GM21515 (cell line): Measurements from ENCODE around the gene MGAT4C.
"Not testable (repeated sequence)": the region's sequence is repeated elsewhere in the genome, so short reads cannot be mapped to it uniquely, and the experiment has no call there.

Experiments used
- ATAC-seq: cut with Tn5 transposase; IDR thresholded peaks from one replicate; pipeline ENCODE4 v1.9.1; 2021; ENCODE audit not compliant: unreplicated experiment

MGAT4C gene

DNA sequence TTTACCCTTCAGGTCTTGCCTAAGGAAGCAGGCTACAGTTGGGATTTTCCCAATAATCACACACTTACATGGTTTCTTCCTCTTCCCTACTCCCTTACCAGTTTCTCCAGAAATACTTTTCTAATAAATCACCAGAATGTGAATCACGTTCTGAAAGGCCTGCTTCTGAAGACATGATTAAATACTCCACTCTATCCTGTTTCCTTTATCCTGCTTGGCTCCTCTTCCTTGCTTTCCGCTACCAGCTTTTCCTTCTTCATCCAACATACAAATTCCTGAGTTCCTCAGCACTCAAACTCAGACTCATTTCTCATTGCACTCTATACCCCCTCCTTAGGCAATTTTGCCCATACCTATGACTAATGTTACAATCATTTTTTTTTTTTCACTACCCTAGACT, 118.3 kb downstream of the MGAT4C start:
- ATAC-seq, result no peak

DNA sequence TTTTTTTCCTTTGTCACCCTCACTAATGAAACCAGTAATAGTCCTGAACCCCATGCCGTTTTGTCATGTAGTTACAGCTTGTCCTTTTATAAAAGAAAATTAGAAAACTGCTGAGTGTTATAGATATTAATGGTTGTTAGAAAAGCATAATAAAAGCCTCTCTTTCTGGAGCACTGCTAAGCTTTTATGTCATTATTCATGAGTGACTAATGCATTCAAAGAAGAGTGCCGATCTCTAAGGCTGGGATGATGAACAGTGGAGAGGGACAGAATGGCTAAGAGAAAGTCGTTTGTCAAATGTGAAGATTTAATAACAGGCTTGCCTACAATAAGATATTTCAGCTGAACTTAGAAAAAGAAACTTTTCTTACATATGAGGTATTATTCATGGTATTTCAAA, 121.6 kb downstream of the MGAT4C start:
- no peak for ATAC-seq

DNA sequence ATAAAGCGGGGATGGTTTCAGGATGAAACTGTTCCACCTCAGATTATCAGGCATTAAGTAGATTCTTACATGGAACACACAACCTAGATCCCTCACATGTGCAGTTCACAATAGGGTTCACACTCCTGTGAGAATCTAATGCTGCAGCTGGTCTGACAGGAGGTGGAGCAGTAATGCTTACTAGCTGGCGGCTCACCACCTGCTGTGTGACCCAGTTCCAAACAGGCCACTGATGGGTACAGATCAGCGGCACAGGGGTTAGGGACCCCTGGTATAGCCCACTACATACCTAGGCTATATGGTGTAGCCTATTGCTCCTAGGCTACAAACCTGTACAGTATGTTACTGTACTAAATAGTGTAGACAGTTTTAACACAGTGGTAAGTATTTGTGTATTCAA, 129.3 kb downstream of the MGAT4C start:
- ATAC-seq, result not testable (repeated sequence)

DNA sequence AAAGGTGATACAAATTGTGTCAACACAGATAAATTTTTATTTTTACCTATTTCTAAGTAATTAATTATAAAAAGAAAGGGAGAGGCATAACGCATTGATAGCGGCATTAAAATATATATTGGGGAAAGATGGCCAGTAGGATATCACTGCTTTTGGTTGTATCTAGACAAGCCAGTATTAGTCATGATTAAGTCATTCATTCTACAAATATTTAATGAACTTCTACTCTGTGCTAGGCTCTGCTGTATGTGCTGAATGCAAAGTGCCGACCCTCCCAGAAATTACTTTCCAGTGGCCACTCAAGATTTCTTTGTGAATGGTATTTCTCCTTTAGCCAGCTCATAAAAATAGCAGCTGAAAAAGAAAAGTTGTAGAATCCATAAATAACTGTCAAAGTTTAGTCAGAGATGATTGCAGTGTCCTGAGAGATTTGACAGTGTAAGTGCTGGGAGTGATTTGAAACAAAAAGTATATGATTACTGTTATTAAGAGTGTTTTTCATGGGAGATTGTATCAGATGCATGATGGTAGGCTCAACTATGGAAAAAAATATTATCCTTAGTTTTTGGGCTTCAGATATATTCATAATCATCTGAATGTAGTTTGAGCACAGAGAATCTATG, 133.2 kb downstream of the MGAT4C start:
- ATAC-seq, result no peak

DNA sequence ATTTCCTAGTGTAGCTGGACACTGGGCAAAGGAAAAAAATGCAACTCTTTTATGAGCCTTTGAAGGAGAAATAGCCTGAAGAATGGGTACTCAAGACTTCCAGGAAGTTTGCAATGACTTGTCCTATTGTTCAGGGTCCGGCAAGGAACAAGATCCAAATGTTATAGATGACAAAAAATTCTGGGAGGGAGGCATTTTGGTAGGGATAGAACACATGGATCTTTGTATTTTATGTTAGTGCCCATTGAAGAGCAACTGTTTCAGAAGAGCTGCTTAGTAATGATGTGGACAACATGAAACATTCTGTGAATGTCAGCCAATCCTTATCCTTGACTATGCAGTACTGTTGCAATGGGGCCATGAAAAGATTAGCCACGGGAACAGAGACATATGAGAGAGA, 138.0 kb downstream of the MGAT4C start:
- no peak for ATAC-seq

DNA sequence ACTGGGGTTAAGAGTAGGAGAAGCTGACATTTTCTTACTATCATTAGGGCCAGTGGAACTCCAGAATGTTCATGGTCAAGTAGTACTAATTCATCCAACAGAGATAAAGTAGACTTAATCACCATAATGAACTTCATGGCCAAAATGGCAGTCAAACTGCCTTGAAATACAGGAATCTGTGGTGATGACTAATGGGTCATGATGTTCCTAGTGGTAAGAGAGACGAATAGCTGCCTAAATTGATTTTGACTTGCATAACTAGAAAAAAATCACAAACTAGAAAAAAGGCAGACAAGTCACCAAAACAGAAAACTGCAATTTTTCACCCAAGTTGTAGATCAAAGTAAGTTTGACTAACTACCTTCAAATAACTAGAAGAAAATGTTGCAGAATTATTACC, 138.5 kb downstream of the MGAT4C start:
- no peak for ATAC-seq

DNA sequence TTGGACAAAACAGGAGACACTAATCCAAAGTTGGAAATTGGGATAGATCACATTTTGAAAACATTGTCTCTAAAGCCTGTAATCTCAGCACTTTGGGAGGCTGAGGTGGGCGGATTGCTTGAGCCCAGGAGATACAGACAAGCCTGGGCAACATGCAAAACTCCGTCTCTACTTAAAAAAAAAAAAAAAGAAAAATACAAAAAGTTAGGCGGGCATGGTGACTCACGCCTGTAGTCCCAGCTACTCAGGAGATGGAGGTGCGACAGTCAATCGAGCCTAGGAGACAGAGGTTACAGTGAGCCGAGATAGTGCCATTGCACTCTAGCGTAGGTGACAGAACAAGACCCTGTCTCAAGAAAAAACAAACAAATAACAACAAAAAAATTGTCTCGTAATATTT, 152.1 kb downstream of the MGAT4C start:
- no peak for ATAC-seq

DNA sequence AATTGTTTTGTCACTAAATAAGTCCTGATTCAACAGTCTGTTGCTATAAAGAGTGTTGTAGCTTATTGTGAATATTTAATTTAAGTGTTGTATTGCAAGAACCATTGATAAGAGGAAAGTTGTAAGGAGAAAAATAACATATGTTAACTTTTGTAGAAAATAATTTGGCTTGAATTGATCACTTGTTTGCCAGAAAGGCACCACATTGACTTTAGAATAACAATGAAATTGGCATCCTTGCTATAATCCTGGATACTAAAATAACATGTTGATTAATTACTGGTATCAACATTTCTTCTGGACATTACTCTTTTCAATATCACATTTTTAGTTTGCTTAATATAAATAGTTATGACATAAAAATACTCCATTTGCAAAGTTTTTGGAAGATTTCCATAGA, 159.0 kb downstream of the MGAT4C start:
- ATAC-seq, result no peak

DNA sequence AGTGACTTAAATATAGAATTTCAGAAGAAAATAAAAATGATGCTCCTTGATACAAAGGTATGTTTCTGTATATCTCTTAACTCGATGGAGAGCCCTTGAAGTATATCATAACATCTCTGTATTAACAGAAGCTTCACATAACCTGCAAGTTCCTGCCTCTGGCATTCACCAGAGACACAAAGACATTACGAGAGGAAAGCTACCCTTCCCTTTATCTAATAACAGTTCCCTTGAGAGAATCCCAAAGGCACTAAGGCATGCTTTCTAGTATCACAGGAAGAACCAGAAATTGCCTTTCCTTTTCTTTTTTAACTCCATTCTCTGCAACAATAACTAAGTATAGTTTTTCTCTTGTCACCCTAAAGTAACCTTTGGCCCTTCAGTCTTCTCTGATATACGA, 164.5 kb downstream of the MGAT4C start:
- ATAC-seq, result no peak

DNA sequence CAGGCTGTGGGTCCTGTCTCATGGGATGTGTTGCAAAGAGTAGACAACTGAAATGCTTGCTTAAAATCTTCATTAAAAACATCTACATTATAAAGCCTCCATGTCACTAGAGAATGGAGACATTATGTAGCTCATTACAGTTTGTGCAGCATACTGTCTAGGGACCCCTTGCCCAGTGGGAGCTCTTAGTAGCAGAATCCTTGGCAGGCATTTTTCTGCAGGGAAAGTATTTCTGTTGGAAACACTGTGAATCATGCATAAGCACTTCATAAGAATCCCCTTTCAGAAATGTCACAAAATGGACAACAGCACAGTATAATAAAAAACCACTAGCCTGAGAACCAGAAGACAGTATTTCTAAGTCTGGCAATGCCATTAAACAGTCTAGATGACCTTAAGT, 174.3 kb downstream of the MGAT4C start:
- ATAC-seq, result no peak

DNA sequence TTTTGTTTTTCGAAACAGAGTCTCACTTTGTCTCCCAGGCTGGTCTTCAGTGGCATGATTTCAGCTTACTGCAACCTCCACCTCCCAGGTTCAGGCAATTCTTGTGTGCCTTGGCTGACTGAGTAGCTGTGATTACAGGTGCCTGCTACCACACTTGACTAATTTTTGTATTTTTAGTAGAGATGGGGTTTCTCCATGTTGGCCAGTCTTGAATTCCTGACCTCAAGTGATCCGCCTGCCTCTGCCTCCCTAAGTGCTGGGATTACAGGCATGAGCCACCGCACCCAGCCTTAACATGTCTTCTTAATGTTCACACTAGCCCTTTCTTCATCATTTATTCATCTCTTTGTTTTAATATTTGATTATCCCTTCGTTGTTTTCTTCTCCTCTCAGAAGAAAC, 197.1 kb downstream of the MGAT4C start:
- ATAC-seq, result not testable (repeated sequence)

DNA sequence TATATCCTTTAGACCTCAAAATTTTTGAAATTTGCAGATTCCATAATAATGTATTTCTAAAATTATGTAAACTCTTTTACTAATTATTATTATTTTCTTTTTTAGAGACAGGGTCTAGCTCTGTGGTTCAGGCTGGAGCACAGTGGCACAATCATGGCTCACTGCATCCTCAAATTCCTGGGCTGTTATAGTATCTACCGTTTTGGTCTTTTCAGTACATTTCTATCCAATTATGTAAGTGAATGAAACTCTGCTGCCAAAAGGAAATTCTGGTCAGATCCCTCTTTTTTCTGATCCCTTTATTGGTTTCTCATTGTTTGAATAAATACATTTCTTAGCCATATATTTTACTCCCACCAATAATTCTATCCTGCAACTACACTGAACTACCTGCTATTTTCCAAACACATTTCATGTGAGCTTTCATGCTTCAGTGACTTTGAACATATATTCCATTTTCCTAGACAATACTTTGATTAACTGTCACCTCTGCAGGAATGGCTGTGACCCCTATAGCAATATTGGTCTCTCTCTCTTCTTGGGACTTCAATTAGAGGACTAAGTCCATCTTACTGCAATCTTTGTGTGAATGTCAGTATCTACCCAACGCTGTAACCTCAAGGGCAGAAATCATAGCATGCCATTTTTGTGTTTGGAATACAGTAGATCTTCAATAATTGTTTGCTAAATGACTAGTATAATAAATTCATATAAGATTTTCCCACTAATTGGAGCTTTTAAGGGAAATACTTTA, 198.9 kb downstream of the MGAT4C start:
- no peak for ATAC-seq

DNA sequence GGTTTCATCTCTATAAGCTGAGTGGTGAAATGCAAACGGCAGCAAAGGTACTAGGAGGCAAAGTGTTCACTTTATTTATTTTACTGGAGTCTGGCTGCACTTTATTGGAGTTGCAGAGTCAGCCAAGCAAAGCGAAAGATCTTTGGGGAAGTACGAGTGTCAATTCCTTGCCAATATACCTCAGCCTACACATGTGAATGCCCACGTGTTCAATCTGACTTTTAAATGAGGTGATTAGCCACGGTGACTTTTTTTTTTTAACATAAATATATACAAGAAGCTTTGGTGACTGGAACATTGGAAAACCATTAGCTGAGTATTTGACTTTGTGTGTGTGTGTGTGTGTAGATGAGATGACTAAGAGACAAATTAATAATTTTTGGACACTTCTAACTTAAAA, 203.3 kb downstream of the MGAT4C start:
- ATAC-seq, result no peak

DNA sequence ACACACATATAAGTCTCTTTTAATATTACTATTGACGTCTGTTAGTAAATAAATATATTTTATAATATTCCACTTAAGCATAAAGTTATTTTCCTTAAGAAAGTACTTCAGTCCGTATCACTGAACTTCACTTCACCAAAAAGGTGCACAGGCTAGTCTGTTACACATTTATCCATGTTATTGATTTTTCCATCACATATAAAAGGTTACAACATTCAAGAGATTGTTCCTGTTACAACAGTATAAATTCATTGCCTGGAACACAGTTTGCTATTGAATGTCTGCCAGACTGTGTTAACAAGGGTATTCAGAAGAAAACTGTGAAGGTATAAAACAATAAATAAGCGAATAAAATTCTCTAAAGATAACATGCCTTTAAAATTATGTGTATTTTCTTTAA, 206.2 kb downstream of the MGAT4C start:
- no peak for ATAC-seq

DNA sequence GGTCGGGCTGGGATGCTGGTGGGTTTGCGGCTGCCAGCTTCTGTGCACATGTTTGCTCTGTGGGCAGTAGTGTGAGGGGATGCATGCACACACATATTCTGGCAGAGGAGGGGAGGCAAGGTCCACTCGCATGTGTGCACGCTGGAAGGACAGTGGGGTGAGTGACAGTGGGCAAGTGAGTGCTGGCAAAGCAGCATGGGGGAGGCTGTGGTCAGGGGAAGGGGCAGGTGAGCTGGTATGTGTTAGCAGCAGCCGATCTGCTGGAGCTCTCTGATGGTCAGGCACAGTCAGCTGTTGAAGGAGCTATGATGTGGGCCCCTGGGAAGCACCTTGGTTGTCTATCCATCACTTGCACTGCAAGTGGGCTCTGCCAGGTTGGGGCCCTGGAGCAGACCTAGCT, 211.8 kb downstream of the MGAT4C start:
- ATAC-seq, result no peak

DNA sequence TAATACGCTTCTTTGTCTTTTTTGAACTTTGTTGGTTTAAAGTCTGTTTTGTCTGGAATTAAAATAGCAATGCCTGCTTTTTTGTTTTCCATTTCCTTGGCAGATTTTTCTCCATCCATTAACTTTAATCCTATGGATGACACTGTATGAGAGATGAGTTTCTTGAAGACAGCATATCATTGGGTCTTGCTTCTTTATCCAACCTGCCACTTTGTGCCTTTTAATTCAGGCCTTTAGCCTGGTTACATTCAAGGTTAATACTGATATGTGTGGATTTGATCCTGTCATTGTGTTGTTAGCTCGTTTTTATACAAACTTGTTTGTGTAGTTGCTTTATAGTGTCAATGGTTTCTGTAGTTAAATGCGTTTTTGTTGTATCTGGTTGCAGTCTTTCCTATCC, 214.1 kb downstream of the MGAT4C start:
- no peak for ATAC-seq

DNA sequence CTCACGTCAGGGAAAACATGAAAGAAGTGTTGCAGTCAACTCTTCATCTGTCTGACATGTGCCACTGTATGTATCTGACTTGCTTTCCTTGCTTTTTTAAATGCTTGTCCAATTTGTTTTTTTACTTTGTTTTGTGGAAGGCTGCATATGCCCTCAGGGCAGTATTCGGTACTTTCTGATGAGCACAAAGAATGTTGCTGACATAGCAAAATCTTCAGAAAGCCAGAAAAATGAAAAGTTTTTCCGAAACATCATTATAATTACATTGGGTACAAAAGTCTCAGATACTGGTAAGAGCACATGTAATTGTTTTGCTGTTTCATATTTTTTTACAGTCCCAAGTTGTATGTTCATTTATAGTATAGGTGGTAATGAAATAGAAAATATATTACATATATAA, 237.8 kb downstream of the MGAT4C start:
- ATAC-seq, result no peak

DNA sequence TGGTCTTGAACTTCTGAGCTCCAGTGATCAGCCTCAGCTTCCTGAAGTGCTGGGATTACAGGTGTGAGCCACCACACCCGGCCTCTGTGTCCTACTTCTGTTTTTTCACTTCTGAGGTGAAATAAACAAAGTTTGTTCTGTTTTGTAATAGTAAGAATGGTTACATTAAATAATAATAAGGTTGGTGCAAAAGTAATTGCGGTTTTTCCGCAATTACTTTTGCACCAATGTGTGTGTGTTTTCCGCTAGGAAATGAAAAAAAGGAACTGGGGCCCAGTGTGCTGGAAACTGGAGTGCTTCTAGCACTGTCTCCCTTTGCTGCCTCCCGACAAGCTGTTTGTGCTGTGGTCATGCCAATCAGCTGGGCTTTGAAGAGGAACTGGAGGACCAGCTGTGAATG, 241.2 kb downstream of the MGAT4C start:
- ATAC-seq, result no peak

DNA sequence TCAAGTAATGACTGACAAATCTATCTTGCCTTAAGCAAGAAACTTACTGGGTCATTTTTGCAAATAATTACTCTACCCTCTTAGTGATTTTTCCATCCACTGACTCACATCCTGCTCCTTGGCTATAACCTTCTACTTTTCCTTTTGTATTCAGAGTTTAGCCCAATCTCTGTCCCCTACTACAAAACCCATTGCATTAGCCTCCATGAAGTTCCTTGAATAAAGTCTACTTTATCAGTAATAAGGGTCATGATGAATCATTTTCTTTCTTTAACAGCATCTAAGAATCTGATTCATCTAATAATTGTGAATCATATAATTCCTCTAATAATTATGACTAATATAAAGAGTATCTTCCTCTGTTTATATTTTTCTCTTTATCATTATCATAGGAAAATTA, 249.5 kb downstream of the MGAT4C start:
- ATAC-seq, result no peak

DNA sequence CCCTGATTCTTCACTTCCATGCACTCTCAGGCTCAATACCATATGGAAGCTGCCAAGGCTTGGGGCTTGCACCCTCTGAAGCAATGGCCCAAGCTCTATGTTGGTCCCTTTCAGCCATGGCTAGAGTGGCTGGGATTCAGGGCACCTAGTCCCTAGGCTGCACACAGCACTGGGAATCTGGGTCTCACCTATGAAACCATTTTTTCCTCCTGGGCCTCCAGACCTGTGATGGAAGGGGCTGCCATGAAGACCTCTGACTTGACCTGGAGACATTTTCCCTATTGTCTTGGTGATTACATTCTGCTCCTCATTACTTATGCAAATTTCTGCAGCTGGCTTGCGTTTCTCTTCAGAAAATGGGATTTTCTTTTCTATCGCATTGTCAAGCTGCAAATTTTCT, 258.1 kb downstream of the MGAT4C start:
- ATAC-seq, result no peak

DNA sequence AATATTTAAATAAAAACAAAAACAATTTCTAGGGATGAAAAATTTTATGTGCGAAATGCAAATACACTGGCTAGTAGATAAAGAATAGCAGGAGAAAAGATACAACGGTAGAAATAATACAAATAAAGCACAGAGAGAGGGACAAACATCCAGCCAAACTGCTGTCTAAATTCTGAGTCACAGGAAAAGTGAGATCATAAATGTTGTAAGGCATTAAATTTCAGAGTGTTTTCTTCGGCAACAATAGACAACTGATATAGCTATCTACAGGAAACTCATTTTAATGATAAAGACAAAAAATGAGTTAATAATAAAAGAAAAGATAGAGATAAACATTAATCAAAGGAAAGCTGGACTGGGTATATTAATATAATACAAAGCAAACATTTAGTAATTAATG, 259.9 kb downstream of the MGAT4C start:
- ATAC-seq, result no peak

DNA sequence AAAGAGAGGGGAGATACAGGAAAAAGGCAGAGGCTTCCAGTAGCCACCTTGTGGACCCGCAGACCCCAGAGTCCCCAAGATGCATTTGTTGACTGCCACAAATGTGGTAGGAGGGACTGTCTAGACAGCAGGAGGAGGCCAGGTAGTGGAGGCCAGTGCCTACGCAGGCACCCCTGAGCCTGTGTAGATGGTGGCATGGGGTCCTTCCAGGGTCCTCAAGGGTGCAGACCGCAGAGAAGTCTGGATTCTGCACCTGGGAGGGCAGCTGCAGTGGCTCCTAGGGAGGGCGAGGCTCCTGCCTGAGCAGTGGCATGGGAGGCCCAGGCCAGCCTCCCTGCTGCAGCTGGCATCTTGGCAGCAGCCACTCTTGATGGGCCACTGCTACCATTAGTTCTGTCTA, 262.4 kb downstream of the MGAT4C start:
- ATAC-seq, result no peak

DNA sequence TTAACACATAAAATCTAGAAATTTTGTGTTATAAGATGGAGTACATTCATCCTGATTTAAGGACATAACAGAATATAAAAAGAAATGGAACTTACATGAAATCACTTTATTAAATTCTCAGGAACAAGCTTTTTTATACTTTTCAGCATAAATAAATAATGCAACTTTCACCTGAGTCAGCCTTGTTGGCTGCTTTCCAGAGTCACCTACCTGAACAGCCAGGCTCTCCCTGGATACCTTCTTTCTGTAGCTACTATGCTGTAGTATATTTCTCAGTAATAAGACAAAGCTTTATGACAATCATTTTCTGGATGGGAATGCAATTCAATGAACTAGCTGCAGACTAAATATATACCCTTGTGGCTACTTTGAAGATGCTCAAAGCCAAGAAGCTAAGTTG, 270.2 kb downstream of the MGAT4C start:
- ATAC-seq, result no peak
